ENCODE results near the gene CREG1. TPM values are rescaled to one million over a fixed set of nuclear protein-coding genes. Genes with fewer than 3 reads are reported as not detected.

CREG1 gene
- total RNA-seq, 1 experiment from 2014 or later: 21.7 TPM

- TF ChIP-seq, protein P1, sequence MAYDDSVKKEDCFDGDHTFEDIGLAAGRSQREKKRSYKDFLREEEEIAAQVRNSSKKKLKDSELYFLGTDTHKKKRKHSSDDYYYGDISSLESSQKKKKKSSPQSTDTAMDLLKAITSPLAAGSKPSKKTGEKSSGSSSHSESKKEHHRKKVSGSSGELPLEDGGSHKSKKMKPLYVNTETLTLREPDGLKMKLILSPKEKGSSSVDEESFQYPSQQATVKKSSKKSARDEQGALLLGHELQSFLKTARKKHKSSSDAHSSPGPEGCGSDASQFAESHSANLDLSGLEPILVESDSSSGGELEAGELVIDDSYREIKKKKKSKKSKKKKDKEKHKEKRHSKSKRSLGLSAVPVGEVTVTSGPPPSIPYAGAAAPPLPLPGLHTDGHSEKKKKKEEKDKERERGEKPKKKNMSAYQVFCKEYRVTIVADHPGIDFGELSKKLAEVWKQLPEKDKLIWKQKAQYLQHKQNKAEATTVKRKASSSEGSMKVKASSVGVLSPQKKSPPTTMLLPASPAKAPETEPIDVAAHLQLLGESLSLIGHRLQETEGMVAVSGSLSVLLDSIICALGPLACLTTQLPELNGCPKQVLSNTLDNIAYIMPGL (CRISPR knock-in tag; IDR thresholded peaks at IDR 0.05): no peak
- no peak for TF ChIP-seq NR3C1 (CRISPR knock-in tag; conservative IDR thresholded peaks at IDR 0.05; ENCODE audit: low read depth)
Observed at GRCh38 chr1:167500283-167500860, 53.2 kb downstream of the CREG1 start (continued).

DNA sequence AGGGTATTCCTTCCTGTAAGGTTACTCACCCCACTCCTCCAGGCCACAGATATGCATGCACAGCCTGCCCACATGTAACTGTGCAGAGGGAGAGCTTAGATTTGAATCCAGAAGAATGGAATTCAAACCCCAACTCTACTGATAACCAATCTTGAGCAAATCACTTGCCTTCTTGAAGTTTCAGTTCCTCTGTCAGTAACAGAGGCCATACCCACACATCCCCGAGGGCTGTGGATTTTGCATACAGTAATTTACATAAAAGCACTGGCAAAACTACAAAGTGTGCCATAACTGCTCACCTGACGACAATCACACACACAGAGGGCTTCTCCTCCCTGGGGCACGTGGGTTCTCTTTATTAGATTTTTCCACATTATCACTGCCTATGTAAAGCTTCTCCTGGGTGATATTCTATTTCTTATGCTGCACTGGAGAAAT lies 53.9 kb downstream of the CREG1 start:
- CTCF ChIA-PET: interaction anchor here (1.3 to 2.1 kb wide), 2 partner anchors 34 to 40 kb away, joined by 4 to 5 read pairs; no protein-coding TSS in a partner anchor
- TF ChIP-seq, protein P2, sequence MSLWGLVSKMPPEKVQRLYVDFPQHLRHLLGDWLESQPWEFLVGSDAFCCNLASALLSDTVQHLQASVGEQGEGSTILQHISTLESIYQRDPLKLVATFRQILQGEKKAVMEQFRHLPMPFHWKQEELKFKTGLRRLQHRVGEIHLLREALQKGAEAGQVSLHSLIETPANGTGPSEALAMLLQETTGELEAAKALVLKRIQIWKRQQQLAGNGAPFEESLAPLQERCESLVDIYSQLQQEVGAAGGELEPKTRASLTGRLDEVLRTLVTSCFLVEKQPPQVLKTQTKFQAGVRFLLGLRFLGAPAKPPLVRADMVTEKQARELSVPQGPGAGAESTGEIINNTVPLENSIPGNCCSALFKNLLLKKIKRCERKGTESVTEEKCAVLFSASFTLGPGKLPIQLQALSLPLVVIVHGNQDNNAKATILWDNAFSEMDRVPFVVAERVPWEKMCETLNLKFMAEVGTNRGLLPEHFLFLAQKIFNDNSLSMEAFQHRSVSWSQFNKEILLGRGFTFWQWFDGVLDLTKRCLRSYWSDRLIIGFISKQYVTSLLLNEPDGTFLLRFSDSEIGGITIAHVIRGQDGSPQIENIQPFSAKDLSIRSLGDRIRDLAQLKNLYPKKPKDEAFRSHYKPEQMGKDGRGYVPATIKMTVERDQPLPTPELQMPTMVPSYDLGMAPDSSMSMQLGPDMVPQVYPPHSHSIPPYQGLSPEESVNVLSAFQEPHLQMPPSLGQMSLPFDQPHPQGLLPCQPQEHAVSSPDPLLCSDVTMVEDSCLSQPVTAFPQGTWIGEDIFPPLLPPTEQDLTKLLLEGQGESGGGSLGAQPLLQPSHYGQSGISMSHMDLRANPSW (CRISPR knock-in tag; conservative IDR thresholded peaks at IDR 0.05; ENCODE audit: low read depth): no peak
- TF ChIP-seq ARID4B (CRISPR knock-in tag; IDR thresholded peaks at IDR 0.05; ENCODE audit: borderline replicate concordance) (no peak), ZNF416 (CRISPR knock-in tag; IDR thresholded peaks at IDR 0.05) (no peak), CTCF (IDR thresholded peaks at IDR 0.05) (no peak), CDX4 (CRISPR knock-in tag; IDR thresholded peaks at IDR 0.05; ENCODE audit: borderline replicate concordance) (no peak), NR1H2 (CRISPR knock-in tag; IDR thresholded peaks at IDR 0.05) (no peak), GABPB1 (CRISPR knock-in tag; IDR thresholded peaks at IDR 0.05) (no peak), GRHL2 (CRISPR knock-in tag; IDR thresholded peaks at IDR 0.05; ENCODE audit: insufficient replicate concordance, severe bottlenecking) (no peak), TEAD4 (CRISPR knock-in tag; IDR thresholded peaks at IDR 0.05) (no peak), NFATC4 (CRISPR knock-in tag; IDR thresholded peaks at IDR 0.05) (no peak), ZMAT4 (CRISPR knock-in tag; IDR thresholded peaks at IDR 0.05) (no peak)
- H3K4me1 Mint-ChIP-seq: peaks cover 36% of the 10 kb centered on the region

More for the DNA sequence above, 53.9 kb downstream of the CREG1 start:
- ATAC-seq: no peak
- no peak for DNase-seq (ENCODE audit: low spot score)
- H3K36me3 Mint-ChIP-seq: no peaks in the 10 kb centered on the region
- no peaks in the 10 kb centered on the region for H3K9me3 Mint-ChIP-seq
- POLR2A ChIA-PET: no interaction called here
- H3K4me3 Mint-ChIP-seq: no peak overlapping the region
- no peaks in the 10 kb centered on the region for H3K27me3 Mint-ChIP-seq (ENCODE audit: low read depth)
- H3K27ac Mint-ChIP-seq: no peak overlapping the region
